ENCODE results near the gene SMYD4. TPM values are rescaled to one million over a fixed set of nuclear protein-coding genes. Genes with fewer than 3 reads are reported as not detected.
A peak's percentile ranks its signal among the peaks of the same experiment; 100 is the strongest.

The SMYD4 gene
- polyA plus RNA-seq, 1 donor from 2014 or later: 6.8 TPM

GRCh38 chr17:1871756-1872155, 42.1 kb upstream of the SMYD4 start:
- peak overlapping the region; percentile 25 for H3K27ac ChIP-seq (ENCODE audit: low read length)
- H3K4me2 ChIP-seq (ENCODE audit: low read length): no peak overlapping the region
- no peaks in the 10 kb centered on the region for H4K20me1 ChIP-seq (ENCODE audit: insufficient read depth)
- no peak overlapping the region for H3K9ac ChIP-seq (ENCODE audit: low read length)
- H3K79me2 ChIP-seq (replicated peaks; ENCODE audit: insufficient read depth, low read length): no peaks in the 10 kb centered on the region
- H3F3A ChIP-seq (ENCODE audit: insufficient read depth, low read length, poor library complexity, severe bottlenecking): no peaks in the 10 kb centered on the region
- no peak for TF ChIP-seq EP300 (conservative IDR thresholded peaks at IDR 0.05; ENCODE audit: poor library complexity, severe bottlenecking)
- no peak for TF ChIP-seq EZH2 (IDR thresholded peaks at IDR 0.05; ENCODE audit: borderline replicate concordance, insufficient read depth, low read length, poor library complexity, severe bottlenecking)
- no peak for TF ChIP-seq CTCF (IDR thresholded peaks at IDR 0.05; ENCODE audit: poor library complexity, severe bottlenecking)
- no peak for TF ChIP-seq MXI1 (conservative IDR thresholded peaks at IDR 0.05; ENCODE audit: poor library complexity, severe bottlenecking)
- TF ChIP-seq REST (IDR thresholded peaks at IDR 0.05; ENCODE audit: borderline replicate concordance): no peak
- no peaks in the 10 kb centered on the region for H3K9me3 ChIP-seq (ENCODE audit: low read length)
- H3K36me3 ChIP-seq (ENCODE audit: insufficient read depth, low read length): no peaks in the 10 kb centered on the region
- no peaks in the 10 kb centered on the region for H3K27me3 ChIP-seq (ENCODE audit: insufficient read depth, low read depth, low read length)
- H2AFZ ChIP-seq (ENCODE audit: low read depth, low read length): no peak overlapping the region
- H3K9me2 ChIP-seq (ENCODE audit: insufficient read depth, low read length): no peaks in the 10 kb centered on the region
- H3K4me3 ChIP-seq (ENCODE audit: low read length): no peak overlapping the region

GRCh38 chr17:1870592-1870991, 40.9 kb upstream of the SMYD4 start:
- TF ChIP-seq RAD21 (conservative IDR thresholded peaks at IDR 0.05) (no peak), MXI1 (conservative IDR thresholded peaks at IDR 0.05; ENCODE audit: poor library complexity, severe bottlenecking) (no peak), CTCF (IDR thresholded peaks at IDR 0.05; ENCODE audit: poor library complexity, severe bottlenecking) (no peak), EP300 (conservative IDR thresholded peaks at IDR 0.05; ENCODE audit: poor library complexity, severe bottlenecking) (no peak), TAF1 (IDR thresholded peaks at IDR 0.05; ENCODE audit: low read depth) (no peak), POLR2AphosphoS5 (IDR thresholded peaks at IDR 0.05) (no peak), SMC3 (conservative IDR thresholded peaks at IDR 0.05; ENCODE audit: poor library complexity) (no peak), REST (IDR thresholded peaks at IDR 0.05; ENCODE audit: borderline replicate concordance) (no peak), EZH2 (IDR thresholded peaks at IDR 0.05; ENCODE audit: borderline replicate concordance, insufficient read depth, low read length, poor library complexity, severe bottlenecking) (no peak)
- Histone ChIP-seq H3K36me3 (ENCODE audit: insufficient read depth, low read length) (no peaks in the 10 kb centered on the region), H3F3A (ENCODE audit: insufficient read depth, low read length, poor library complexity, severe bottlenecking) (no peaks in the 10 kb centered on the region)

More at GRCh38 chr17:1870592-1870991, 40.9 kb upstream of the SMYD4 start:
- no peak overlapping the region for H3K27ac ChIP-seq (ENCODE audit: low read length)
- no peaks in the 10 kb centered on the region for H3K27me3 ChIP-seq (ENCODE audit: insufficient read depth, low read depth, low read length)
- no peaks in the 10 kb centered on the region for H3K79me2 ChIP-seq (replicated peaks; ENCODE audit: insufficient read depth, low read length)
- no peaks in the 10 kb centered on the region for H3K9me3 ChIP-seq (ENCODE audit: low read length)
- H3K4me2 ChIP-seq (ENCODE audit: low read length): no peak overlapping the region
- no peak overlapping the region for H3K4me3 ChIP-seq (ENCODE audit: low read length)
- no peaks in the 10 kb centered on the region for H4K20me1 ChIP-seq (ENCODE audit: insufficient read depth)
- no peak overlapping the region for H2AFZ ChIP-seq (ENCODE audit: low read depth, low read length)
- no peak overlapping the region for H3K9ac ChIP-seq (ENCODE audit: low read length)
- no peaks in the 10 kb centered on the region for H3K9me2 ChIP-seq (ENCODE audit: insufficient read depth, low read length)

All from neural cell (in vitro differentiated cells).